HepG2 (cell line): ENCODE results near the gene LARP4. TPM values are rescaled to one million over a fixed set of nuclear protein-coding genes. Genes with fewer than 3 reads are reported as not detected.

Experiments
- AHDC1 ChIP-seq: sonication (generic); formaldehyde crosslinking; IDR thresholded peaks from 2 replicates; pipeline ENCODE4 v1.5.1; 2020; ENCODE audit warnings: mild to moderate bottlenecking, missing genetic modification reagents, borderline replicate concordance
- HIVEP1 ChIP-seq: sonication (generic); formaldehyde crosslinking; IDR thresholded peaks from 2 replicates; pipeline ENCODE4 v1.4.0; 2020; ENCODE audit warnings: mild to moderate bottlenecking, missing genetic modification reagents
- MZF1 ChIP-seq: sonication (generic); formaldehyde crosslinking; IDR thresholded peaks from 2 replicates; pipeline ENCODE4 v1.8.1; 2023; ENCODE audit warnings: mild to moderate bottlenecking, missing genetic modification reagents, borderline replicate concordance
- PBX2 ChIP-seq: IDR thresholded peaks from 2 replicates; pipeline ENCODE4 v1.6.1; 2016; ENCODE audit warnings: control low read depth
- POLR2AphosphoS5 ChIP-seq: IDR thresholded peaks from 2 replicates; pipeline ENCODE4 v1.6.1; 2012; ENCODE audit warnings: low read depth, low read length
- XBP1 ChIP-seq: sonication (generic); formaldehyde crosslinking; IDR thresholded peaks from 2 replicates; pipeline ENCODE4 v1.5.0; 2020; ENCODE audit warnings: missing genetic modification reagents
- ZBTB26 ChIP-seq: IDR thresholded peaks from 2 replicates; pipeline ENCODE4 v1.6.1; 2016; ENCODE audit warnings: missing compliant biosample characterization, missing genetic modification reagents, borderline replicate concordance
- ZBTB8A ChIP-seq: sonication (generic); formaldehyde crosslinking; IDR thresholded peaks from 2 replicates; pipeline ENCODE4 v1.4.0; 2020; ENCODE audit warnings: mild to moderate bottlenecking, low read depth, missing genetic modification reagents, borderline replicate concordance
- ZFP1 ChIP-seq: IDR thresholded peaks from 2 replicates; pipeline ENCODE4 v1.6.1; 2016
- ZNF3 ChIP-seq: IDR thresholded peaks from 2 replicates; pipeline ENCODE4 v1.7.0; 2017; ENCODE audit warnings: inconsistent platforms
- ZNF562 ChIP-seq: sonication (generic); formaldehyde crosslinking; IDR thresholded peaks from 2 replicates; pipeline ENCODE4 v1.8.0; 2022; ENCODE audit warnings: missing genetic modification reagents, borderline replicate concordance
- ZNF766 ChIP-seq: sonication (generic); formaldehyde crosslinking; IDR thresholded peaks from 2 replicates; pipeline ENCODE4 v1.5.0; 2020; ENCODE audit warnings: missing genetic modification reagents, borderline replicate concordance
- polyA plus RNA-seq, 8 experiments: library from polyadenylated mRNA; depleted of rRNA in 3 of 8; stranded (reverse) in 7 of 8; unstranded in 1 of 8; fragments of >200 nt; fragmentation: Illumina TruSeq in 4 of 8; extraction: Trizol in 4 of 8; gene quantifications; 2 replicates each; pipeline versions ENCODE4 v1.2.1 to v1.2.3, GENCODE V29; 2011 to 2016; ENCODE audit warnings: low read depth in 4 of 8, missing spikeins in 1 of 8, mixed read lengths in 1 of 8; ENCODE audit not compliant: insufficient read depth in 1 of 8
- total RNA-seq, 5 experiments: library from RNA; depleted of rRNA; stranded (reverse); fragments of >200 nt; fragmentation: Illumina TruSeq; extraction: Trizol; gene quantifications; 2 replicates each; pipeline ENCODE4 v1.2.3, GENCODE V29; 2016; ENCODE audit warnings: low read depth in 1 of 5
- TF ChIP-seq, protein P1 (sequence below): sonication (generic); formaldehyde crosslinking; IDR thresholded peaks from 2 replicates; pipeline ENCODE4 v1.5.0; 2020; ENCODE audit warnings: mild to moderate bottlenecking, missing genetic modification reagents
- TF ChIP-seq, protein P2 (sequence below): sonication (generic); formaldehyde crosslinking; IDR thresholded peaks from 2 replicates; pipeline ENCODE4 v1.5.0; 2020; ENCODE audit warnings: missing genetic modification reagents
- TF ChIP-seq, protein P3 (sequence below): sonication (generic); formaldehyde crosslinking; IDR thresholded peaks from 2 replicates; pipeline ENCODE4 v1.8.0; 2022; ENCODE audit warnings: missing genetic modification reagents, mild to moderate bottlenecking, inconsistent platforms, borderline replicate concordance

The LARP4 gene
- total and polyA plus RNA-seq, 2 of the 13 experiments (the other 11 are each of a cell fraction or from before 2014, with no cell fraction given) = 16.4 to 42.7 TPM

- TF ChIP-seq AHDC1 (CRISPR knock-in tag) (no peak), XBP1 (CRISPR knock-in tag) (no peak), ZNF766 (CRISPR knock-in tag) (no peak), ZNF562 (CRISPR knock-in tag) (no peak), ZBTB26 (CRISPR knock-in tag) (no peak), POLR2AphosphoS5 (no peak), PBX2 (CRISPR knock-in tag) (no peak), ZFP1 (CRISPR knock-in tag) (no peak), MZF1 (no peak), ZNF3 (CRISPR knock-in tag) (no peak), ZBTB8A (CRISPR knock-in tag) (no peak), HIVEP1 (no peak)
- TF ChIP-seq, protein P1, sequence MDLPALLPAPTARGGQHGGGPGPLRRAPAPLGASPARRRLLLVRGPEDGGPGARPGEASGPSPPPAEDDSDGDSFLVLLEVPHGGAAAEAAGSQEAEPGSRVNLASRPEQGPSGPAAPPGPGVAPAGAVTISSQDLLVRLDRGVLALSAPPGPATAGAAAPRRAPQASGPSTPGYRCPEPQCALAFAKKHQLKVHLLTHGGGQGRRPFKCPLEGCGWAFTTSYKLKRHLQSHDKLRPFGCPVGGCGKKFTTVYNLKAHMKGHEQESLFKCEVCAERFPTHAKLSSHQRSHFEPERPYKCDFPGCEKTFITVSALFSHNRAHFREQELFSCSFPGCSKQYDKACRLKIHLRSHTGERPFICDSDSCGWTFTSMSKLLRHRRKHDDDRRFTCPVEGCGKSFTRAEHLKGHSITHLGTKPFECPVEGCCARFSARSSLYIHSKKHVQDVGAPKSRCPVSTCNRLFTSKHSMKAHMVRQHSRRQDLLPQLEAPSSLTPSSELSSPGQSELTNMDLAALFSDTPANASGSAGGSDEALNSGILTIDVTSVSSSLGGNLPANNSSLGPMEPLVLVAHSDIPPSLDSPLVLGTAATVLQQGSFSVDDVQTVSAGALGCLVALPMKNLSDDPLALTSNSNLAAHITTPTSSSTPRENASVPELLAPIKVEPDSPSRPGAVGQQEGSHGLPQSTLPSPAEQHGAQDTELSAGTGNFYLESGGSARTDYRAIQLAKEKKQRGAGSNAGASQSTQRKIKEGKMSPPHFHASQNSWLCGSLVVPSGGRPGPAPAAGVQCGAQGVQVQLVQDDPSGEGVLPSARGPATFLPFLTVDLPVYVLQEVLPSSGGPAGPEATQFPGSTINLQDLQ (CRISPR knock-in tag) = 0 out of 2 replicates have a peak, but pooled peaks have one; percentile 62
- TF ChIP-seq, protein P2, sequence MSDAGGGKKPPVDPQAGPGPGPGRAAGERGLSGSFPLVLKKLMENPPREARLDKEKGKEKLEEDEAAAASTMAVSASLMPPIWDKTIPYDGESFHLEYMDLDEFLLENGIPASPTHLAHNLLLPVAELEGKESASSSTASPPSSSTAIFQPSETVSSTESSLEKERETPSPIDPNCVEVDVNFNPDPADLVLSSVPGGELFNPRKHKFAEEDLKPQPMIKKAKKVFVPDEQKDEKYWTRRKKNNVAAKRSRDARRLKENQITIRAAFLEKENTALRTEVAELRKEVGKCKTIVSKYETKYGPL = no peak
- TF ChIP-seq, protein P3, sequence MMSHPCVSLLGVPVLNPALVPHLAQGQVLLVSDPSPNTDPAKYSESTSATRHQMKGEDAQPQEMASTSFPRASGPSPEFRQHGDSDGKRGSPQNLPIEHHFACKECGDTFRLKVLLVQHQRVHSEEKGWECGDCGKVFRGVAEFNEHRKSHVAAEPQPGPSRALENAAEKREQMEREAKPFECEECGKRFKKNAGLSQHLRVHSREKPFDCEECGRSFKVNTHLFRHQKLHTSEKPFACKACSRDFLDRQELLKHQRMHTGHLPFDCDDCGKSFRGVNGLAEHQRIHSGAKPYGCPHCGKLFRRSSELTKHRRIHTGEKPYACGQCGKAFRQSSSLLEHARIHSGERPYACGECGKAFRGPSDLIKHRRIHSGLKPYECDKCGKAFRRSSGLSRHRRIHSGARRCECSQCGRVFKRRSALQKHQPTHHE (CRISPR knock-in tag) = no peak
These were observed 104.4 kb downstream of the LARP4 start, which contains the start of gene DIP2B (continued) for GRCh38 chr12:50504798-50505674.
